ENCODE results near the gene CCL15.

Gene CCL15

DNA sequence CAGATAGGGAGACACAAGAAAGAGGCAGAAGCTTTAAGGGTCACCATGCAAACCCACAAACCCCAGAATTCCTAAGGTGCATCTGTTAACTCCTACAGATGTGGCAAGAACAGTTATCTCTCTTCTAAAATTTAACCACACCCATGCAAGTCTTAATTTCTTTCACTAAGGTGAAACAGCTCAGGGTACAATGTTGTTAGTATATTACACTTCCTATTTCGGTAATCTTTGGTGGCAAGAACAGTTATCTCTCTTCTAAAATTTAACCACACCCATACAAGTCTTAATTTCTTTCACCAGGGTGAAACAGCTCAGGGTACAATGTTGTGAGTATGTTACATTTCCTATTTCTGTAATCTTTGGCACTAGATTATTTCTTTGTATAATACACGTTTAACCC, 9.8 kb upstream of the CCL15 start:
- CTCF ChIA-PET = interaction anchor here (1.1 to 1.5 kb wide), 4 partner anchors 12 to 61 kb away, joined by 3 to 4 read pairs (median 4); no protein-coding TSS in a partner anchor
- no peak for TF ChIP-seq CTCF (IDR thresholded peaks at IDR 0.05; ENCODE audit: control extremely low read depth, extremely low read depth, low read depth, missing control alignments)
- no peak for DNase-seq (ENCODE audit: extremely low spot score)
- POLR2A ChIA-PET = no interaction called here

GRCh38 chr17:36008998-36009665, 7.8 kb upstream of the CCL15 start:
- no peak for DNase-seq (ENCODE audit: extremely low spot score)
- TF ChIP-seq CTCF (IDR thresholded peaks at IDR 0.05; ENCODE audit: control extremely low read depth, extremely low read depth, low read depth, missing control alignments) = no peak
- POLR2A ChIA-PET = no interaction called here
- CTCF ChIA-PET = no interaction called here

- ChIA-PET CTCF (interaction anchor here (0.8 to 2.3 kb wide), 9 partner anchors 9 to 144 kb away, joined by 3 to 10 read pairs (median 5); no protein-coding TSS in a partner anchor), POLR2A (interaction anchor here (0.6 kb wide), 1 partner anchor 23 kb away, joined by 5 read pairs; no protein-coding TSS in a partner anchor)
- DNase-seq (ENCODE audit: extremely low spot score) = no peak
- TF ChIP-seq CTCF (IDR thresholded peaks at IDR 0.05; ENCODE audit: control extremely low read depth, extremely low read depth, low read depth, missing control alignments) = no peak
Observed at GRCh38 chr17:36004594-36005108, 3.3 kb upstream of the CCL15 start.

DNA sequence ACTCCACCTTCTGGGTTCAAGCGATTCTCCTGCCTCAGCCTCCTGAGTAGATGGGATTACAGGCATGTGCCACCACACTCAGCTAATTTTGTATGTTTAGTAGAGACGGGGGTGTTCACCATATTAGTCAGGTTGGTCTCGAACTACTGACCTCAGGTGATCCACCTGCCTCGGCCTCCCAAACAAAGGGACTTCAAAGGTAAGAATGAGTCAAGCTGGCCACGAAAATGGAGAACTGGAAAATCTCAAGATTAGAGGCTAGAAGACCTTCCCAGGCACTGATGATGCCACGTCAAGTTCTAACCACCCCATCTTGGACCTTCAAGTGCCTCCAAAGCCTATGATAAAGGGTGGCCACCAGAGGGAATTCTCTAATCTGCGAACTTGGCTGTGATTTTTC, 1.3 kb upstream of the CCL15 start:
- CTCF ChIA-PET = interaction anchor here (1.1 to 1.9 kb wide), 2 partner anchors 26 to 71 kb away, joined by 3 to 5 read pairs; no protein-coding TSS in a partner anchor
- no peak for DNase-seq (ENCODE audit: extremely low spot score)
- TF ChIP-seq CTCF (IDR thresholded peaks at IDR 0.05; ENCODE audit: control extremely low read depth, extremely low read depth, low read depth, missing control alignments) = no peak
- POLR2A ChIA-PET = no interaction called here

GRCh38 chr17:36001862-36002603, 680 bp upstream of the CCL15 start:
- ChIA-PET POLR2A (no interaction called here), CTCF (interaction anchor here (0.8 to 1.9 kb wide), 4 partner anchors 26 to 72 kb away, joined by 3 to 5 read pairs (median 4); no protein-coding TSS in a partner anchor)
- TF ChIP-seq CTCF (IDR thresholded peaks at IDR 0.05; ENCODE audit: control extremely low read depth, extremely low read depth, low read depth, missing control alignments) = no peak
- DNase-seq (ENCODE audit: extremely low spot score) = no peak

GRCh38 chr17:36000732-36001109, 632 bp downstream of the CCL15 start:
- CTCF ChIA-PET = interaction anchor here (0.7 to 1.9 kb wide), 6 partner anchors 10 to 117 kb away, joined by 3 to 5 read pairs (median 4); no protein-coding TSS in a partner anchor
- POLR2A ChIA-PET = no interaction called here
- TF ChIP-seq CTCF (IDR thresholded peaks at IDR 0.05; ENCODE audit: control extremely low read depth, extremely low read depth, low read depth, missing control alignments) = no peak
- no peak for DNase-seq (ENCODE audit: extremely low spot score)

Data from GM10248 (cell line).